HG03439 (cell line): ENCODE results near the gene DCDC1.
A peak's percentile ranks its signal among the peaks of the same experiment; 100 is the strongest.

ENCODE experiments used
- ATAC-seq: cut with Tn5 transposase; IDR thresholded peaks from one replicate; pipeline ENCODE4 v1.9.1; 2021; ENCODE audit warnings: mild to moderate bottlenecking, moderate library complexity; ENCODE audit not compliant: unreplicated experiment

Gene DCDC1

GRCh38 chr11:31110830-31111229, 258.7 kb downstream of the DCDC1 start:
- ATAC-seq: no peak

GRCh38 chr11:31109446-31109845, 260.1 kb downstream of the DCDC1 start:
- ATAC-seq: no peak

GRCh38 chr11:31107649-31108048, 261.9 kb downstream of the DCDC1 start:
- ATAC-seq: no peak

GRCh38 chr11:31106968-31107576, 262.5 kb downstream of the DCDC1 start:
- peak; percentile 77 for ATAC-seq

GRCh38 chr11:31106326-31106725, 263.2 kb downstream of the DCDC1 start:
- ATAC-seq: no peak

GRCh38 chr11:31102875-31103274, 266.7 kb downstream of the DCDC1 start:
- no peak for ATAC-seq

- no peak for ATAC-seq
Measured at GRCh38 chr11:31102316-31102715, 267.2 kb downstream of the DCDC1 start.

GRCh38 chr11:31096191-31096805, 273.2 kb downstream of the DCDC1 start:
- no peak for ATAC-seq

GRCh38 chr11:31092638-31093037, 276.9 kb downstream of the DCDC1 start:
- ATAC-seq: no peak

GRCh38 chr11:31089117-31089516, 280.4 kb downstream of the DCDC1 start:
- ATAC-seq: no peak

- ATAC-seq: no peak
Measured at GRCh38 chr11:31069447-31070205, 299.9 kb downstream of the DCDC1 start.

- ATAC-seq: no peak
Measured at GRCh38 chr11:31060880-31061279, 308.7 kb downstream of the DCDC1 start.

GRCh38 chr11:31059529-31059928, 310.0 kb downstream of the DCDC1 start:
- ATAC-seq: no peak

GRCh38 chr11:31050061-31050765, 319.3 kb downstream of the DCDC1 start:
- ATAC-seq: no peak

GRCh38 chr11:31045335-31045734, 324.2 kb downstream of the DCDC1 start:
- no peak for ATAC-seq

- no peak for ATAC-seq
Measured at GRCh38 chr11:31030138-31030792, 339.3 kb downstream of the DCDC1 start.

GRCh38 chr11:31026315-31026714, 343.2 kb downstream of the DCDC1 start:
- ATAC-seq: no peak

- ATAC-seq: no peak
Measured at GRCh38 chr11:31022080-31022479, 347.5 kb downstream of the DCDC1 start.

- ATAC-seq: no peak
Measured at GRCh38 chr11:31019786-31020185, 349.8 kb downstream of the DCDC1 start.

- ATAC-seq: no peak
Measured at GRCh38 chr11:31005202-31005601, 364.3 kb downstream of the DCDC1 start.

GRCh38 chr11:31001427-31001826, 368.1 kb downstream of the DCDC1 start:
- no peak for ATAC-seq
